HG02981 (cell line): Measurements from ENCODE around the gene COL19A1.
"Not testable (repeated sequence)": the region's sequence is repeated elsewhere in the genome, so short reads cannot be mapped to it uniquely, and the experiment has no call there.

Source experiments
- ATAC-seq: cut with Tn5 transposase; IDR thresholded peaks from one replicate; pipeline ENCODE4 v1.9.1; 2021; ENCODE audit warnings: mild to moderate bottlenecking, moderate library complexity; ENCODE audit not compliant: unreplicated experiment

The COL19A1 gene

DNA sequence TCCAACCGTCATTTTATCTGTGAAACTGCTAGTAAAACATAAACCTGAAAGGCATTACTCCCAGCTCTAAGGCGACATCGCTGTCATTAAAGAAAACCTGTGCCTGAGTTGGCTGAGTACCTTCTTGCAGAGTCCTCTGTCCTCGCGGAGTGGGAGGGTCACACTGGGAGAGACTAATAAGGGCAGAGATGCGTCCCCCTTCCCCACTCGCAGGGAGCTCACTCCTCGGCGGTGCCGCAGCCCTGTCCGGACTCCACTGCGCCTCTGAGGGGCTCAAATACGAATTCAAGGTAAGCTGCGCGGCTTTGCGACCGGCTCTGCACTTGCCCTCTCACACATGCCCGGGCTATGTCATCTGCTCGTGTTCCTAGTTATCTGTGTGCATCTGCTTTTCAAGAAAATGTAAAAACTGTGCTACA, at the start of gene COL19A1:
TSS of gene COL19A1 (plus strand) at position 206 of the 419 bp plus-strand sequence. CDS start 13,012 bp downstream, outside the sequence.
- peak; percentile 47 for ATAC-seq

- ATAC-seq = no peak
Measured at GRCh38 chr6:69816569-69816968, 49.8 kb upstream of the COL19A1 start.

DNA sequence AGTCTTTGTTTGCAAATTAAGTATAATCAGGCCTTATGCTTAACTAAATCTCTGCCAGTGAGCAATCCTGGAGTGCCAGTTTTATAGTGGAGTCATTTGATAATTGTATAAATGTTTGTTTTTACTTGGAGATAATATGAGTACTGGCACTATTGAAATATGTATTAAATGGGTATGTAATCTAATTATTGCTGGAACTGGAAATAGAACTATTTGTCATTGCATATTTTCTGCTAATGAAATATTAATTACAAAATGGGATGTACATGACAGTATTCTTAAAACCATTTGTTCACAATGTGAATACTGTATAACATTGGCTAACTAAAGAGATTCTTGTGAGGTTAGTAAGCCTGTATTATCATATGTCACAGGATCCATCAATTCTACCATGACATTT, 49.0 kb upstream of the COL19A1 start:
- no peak for ATAC-seq

GRCh38 chr6:69818223-69818930, 48.0 kb upstream of the COL19A1 start:
- no peak for ATAC-seq

DNA sequence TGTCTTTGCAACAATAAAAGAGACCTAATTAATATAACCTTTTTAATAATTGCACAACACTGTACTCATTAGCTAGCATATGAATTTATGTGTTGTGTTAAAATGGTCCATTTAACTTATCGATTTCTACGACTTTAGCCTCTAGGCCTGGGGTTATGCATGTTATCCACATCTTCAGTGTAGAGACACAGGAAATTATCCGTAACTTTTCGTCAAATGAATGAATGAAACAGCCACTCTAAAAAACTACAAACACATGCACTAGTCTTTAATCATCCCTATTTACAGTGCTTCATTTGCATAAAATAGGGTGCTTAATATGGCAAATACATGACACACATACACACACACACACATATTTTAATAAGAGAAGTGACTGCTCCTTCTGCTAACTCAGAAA, 47.2 kb upstream of the COL19A1 start:
- no peak for ATAC-seq

GRCh38 chr6:69820018-69820417, 46.3 kb upstream of the COL19A1 start:
- ATAC-seq = no peak

- no peak for ATAC-seq
Measured at GRCh38 chr6:69820438-69820837, 45.9 kb upstream of the COL19A1 start.

DNA sequence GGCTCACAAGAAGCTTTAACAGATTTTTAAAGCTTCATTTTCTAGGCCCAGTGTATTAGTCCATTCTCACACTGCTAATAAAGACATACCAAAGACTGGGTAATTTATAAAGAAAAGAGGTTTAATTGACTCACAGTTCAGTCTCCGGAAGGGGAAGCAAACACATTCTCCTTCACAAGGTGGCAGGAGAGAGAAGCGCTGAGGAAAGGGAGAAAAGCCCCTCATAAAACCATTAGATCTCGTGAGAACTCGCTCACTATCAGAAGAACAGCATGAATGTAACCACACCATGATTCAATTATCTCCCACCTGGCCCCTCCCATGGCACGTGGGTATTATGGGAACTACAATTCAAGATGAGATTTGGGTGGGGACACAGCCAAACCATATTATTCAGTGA, 42.0 kb upstream of the COL19A1 start:
- ATAC-seq = not testable (repeated sequence)

GRCh38 chr6:69825904-69826303, 40.5 kb upstream of the COL19A1 start:
- ATAC-seq = no peak

DNA sequence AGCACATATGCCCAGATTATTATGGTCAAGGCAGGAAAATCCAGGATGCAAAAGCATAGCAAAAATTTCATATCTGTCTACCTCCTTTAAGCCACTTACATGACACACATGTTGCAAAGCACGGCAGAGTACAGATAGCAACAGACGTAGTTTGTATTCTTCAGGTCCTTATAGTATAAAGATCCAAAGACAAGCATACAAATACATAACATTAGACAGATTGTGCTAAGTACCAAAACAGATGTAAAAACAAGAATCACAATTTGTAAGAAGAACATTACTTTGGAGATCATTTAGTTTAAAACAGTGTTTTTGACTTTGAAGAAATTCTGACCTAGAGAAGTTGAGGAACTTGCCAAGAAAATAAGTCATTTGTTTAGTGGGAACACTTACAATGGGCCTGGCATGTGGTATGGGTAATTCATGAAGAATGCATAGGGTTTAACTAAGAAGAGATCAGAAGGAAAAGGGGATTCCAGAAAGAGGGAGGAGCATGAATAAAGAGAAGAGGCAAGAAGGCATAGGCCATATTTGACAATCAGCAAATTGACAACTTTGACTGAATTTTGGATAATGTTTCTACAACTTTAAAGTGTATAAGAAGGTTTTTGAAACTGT, 39.0 kb upstream of the COL19A1 start:
- ATAC-seq = no peak

DNA sequence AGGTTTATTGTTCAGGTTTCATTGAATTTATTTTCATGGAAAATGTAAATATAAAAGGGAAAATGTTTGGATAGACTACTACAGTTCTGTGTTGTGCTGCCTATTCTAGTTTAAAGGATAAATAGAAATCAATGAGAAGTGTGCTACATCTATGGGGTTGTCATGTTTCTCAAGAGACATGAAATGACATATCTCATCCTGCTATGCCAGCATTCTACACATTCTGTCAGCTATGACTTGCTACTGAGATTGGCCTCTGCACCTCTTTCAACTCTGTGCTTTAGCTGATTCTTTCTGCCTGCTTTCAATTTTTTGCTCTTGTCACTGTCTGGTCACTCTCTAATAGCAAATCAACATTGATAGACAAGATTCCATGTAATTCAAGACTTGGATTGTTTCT, 33.8 kb upstream of the COL19A1 start:
- ATAC-seq = no peak

DNA sequence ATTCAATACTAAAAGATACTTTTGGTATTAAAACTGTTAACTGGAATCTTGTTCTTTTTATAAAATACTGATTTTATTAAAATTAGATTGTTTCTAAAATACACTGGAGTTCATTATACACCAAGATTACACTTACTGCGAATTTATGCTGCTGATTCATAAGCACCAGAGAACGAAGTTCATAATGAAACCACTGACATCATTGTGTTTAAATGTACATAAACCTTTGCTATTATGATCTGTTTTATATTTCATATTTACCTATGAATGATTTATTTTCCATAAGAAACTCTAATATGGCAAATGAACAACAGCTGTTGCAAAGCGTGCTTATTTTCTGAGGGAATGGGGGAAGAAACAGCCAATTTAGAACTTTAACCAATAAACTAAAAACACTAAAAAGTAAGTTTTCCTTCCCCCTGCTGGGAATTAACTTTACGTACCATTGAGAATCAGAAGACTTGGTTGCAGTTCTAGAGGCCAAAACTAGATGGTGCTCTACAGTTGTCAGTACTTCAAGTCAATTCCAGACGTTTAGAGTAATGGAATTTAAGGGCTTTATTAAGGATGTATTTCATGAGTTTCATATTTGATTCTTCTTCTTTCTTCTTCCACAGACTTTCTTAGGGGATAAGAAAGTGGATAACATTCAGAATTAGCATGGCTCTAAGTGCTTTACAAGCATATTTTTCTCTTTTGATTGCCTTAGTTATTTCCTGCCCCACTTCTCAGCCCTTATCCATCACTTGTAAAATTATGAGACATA, 30.8 kb upstream of the COL19A1 start:
- ATAC-seq = peak; percentile 85

GRCh38 chr6:69841862-69842261, 24.5 kb upstream of the COL19A1 start:
- ATAC-seq = no peak

DNA sequence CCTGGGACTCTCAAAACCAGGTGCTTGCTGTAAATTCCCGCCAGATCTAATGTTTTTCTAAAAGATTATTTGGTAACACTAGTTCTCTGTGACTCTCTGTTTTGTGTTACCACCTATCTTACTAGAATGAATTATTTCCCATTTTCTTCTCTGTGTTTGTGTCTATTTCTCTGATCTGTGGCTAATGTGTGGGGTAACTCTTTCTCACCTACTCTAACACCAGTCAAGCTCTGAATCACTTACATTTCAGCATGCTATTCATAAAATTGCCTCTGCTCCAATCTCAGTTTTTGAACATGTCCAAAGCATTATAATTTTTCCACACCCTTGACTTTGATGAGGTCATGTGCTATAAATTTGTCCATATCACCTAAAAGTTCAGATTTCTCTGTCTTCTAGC, 23.2 kb upstream of the COL19A1 start:
- ATAC-seq = no peak

- ATAC-seq = no peak
Measured at GRCh38 chr6:69846312-69846711, 20.0 kb upstream of the COL19A1 start.

DNA sequence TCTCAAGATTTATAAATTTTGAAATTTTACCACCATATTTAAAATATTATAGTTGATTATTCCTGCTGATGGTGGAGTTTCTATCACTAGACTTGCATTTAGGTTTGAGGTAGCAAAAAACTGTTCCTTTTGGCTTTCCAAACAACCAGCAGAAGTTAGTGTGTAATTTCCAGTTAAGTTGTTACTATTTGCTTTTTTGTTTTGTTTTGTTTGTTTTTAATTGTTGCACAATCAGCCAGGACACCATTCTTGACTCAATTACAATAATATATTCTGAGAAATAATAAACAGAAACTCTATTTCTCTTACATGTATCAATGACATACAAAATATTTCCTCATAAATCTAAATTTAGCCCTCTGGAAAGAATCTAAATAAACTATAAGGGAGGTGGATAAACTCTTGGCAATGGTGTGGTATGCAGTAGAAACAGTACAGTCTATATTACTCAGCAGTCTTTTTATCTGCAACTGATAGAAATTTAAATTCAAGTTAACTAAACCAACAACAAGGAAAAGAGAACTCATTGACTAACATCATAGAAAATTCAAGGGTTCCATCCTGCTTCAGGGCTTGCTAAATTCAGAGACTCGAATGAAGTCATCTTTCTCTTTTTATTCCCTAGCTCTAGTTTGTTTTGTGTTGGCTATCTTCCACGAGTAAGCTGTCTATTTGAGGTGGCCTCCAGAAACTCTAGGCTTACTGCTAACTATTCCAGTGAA, 19.4 kb upstream of the COL19A1 start:
- no peak for ATAC-seq

- no peak for ATAC-seq
Measured at GRCh38 chr6:69847492-69847788, 18.9 kb upstream of the COL19A1 start.

GRCh38 chr6:69848552-69848951, 17.8 kb upstream of the COL19A1 start:
- no peak for ATAC-seq

DNA sequence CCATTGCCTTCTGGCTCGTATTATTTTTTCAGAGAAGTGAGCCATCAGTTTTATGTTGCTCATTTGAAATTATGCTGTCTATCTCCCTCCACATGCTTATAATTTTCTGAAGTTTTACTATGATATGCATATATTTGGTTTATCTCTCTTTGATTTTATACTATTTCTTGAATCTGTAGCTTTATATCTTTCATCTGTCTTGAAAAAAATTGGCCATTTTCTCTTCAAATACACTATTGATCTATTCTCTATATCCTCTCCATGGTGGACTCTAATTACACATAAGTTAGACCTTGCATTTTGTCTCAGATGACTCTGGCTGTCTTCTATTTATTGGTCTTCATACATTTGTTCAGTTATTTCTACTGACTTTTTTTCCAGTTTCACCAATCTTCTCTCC, 13.7 kb upstream of the COL19A1 start:
- no peak for ATAC-seq

DNA sequence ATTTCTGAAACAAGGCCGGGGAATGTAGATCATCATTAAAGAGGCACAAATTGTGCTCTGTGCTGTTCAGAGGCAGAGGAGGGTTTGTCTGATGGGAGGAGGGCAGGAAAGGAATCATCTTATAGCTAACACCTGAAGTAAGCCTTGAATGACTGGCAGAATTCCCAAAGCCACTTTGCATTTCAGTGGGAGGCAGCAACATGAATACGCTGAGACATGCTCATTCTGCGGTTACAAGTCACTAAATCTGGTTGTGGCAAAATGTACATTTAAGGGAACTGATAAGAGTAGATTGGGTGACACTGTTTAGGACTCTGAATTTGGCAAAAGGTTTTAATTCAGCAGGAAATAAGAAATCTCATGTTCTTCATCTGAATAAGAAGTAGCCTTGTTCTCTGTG, 4.4 kb upstream of the COL19A1 start:
- ATAC-seq = no peak

DNA sequence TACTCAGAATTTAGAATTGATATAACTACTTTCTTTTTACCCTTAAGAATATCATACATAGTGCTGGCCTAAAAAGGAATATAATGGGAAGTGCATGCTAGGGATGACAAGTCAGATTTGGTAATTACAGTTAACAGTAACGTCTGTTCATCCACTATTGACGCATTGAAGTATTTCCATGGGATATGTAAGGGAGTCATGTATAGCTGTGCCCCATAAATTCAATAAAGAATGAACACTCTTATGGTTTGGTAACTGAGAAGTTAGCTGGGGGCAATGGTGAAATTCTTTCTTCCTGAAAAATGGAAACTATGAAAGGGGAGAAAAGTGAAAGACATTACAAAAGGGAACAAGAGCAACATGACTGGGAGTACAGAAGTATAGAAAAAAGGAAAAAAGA, 2.6 kb upstream of the COL19A1 start:
- no peak for ATAC-seq

- no peak for ATAC-seq
Measured at GRCh38 chr6:69865126-69865525, 1.2 kb upstream of the COL19A1 start.
